Epithelial cell of umbilical artery (primary cell): ENCODE data around the gene DLAT. TPM values are rescaled to one million over a fixed set of nuclear protein-coding genes. Genes with fewer than 3 reads are reported as not detected.

Experiments used
- total RNA-seq: library from RNA; depleted of rRNA; stranded (reverse); fragments of >200 nt; gene quantifications from 2 replicates; pipeline ENCODE4 v1.2.3, GENCODE V29; 2014

The DLAT gene
- total RNA-seq, result 38.0 and 42.2 TPM in 2 replicates

GRCh38 chr11:112024773-112025678, at the start of gene DLAT:
DLAT (plus strand) TSS chr11:112025408; CDS start chr11:112025473, 65 bp downstream.

GRCh38 chr11:112073941-112074811, 49.0 kb downstream of the DLAT start, which contains the start of the genes NKAPD1 and PIH1D2:
NKAPD1 (plus strand) TSS chr11:112074299; CDS start chr11:112075575, 1,276 bp downstream.
PIH1D2 (minus strand) TSS chr11:112074017; CDS start chr11:112073174, 843 bp downstream.

GRCh38 chr11:112086422-112087191, 61.4 kb downstream of the DLAT start, which contains the start of the genes SDHD and TIMM8B:
SDHD (plus strand) TSS chr11:112086873; CDS start chr11:112086908, 35 bp downstream.
TIMM8B (minus strand) TSS chr11:112086756; CDS start chr11:112086723, 33 bp downstream.

Other genes with a start within 250 kb of the DLAT start
- 27.0 and 33.4 TPM in 2 replicates for gene ALG9, start 153.8 kb upstream of the DLAT start, total RNA-seq
- 2.6 and 3.8 TPM in 2 replicates for gene FDXACB1, start 146.2 kb upstream of the DLAT start, total RNA-seq
- 0.15 and 1.6 TPM in 2 replicates for gene CFAP68, start 145.9 kb upstream of the DLAT start, total RNA-seq
- gene CRYAB, start 113.6 kb upstream of the DLAT start, total RNA-seq, result not detected in 2 replicates
- not detected in 2 replicates for gene HSPB2, start 112.7 kb upstream of the DLAT start, total RNA-seq
- under 0.01 and 0.61 TPM in 2 replicates for gene C11orf52, start 106.5 kb upstream of the DLAT start, total RNA-seq
- gene DIXDC1, start 88.1 kb upstream of the DLAT start, total RNA-seq, result 26.4 and 30.5 TPM in 2 replicates
- 1.2 and 1.9 TPM in 2 replicates for gene PIH1D2, start 48.6 kb downstream of the DLAT start, total RNA-seq
- 23.1 and 24.7 TPM in 2 replicates for gene NKAPD1, start 48.9 kb downstream of the DLAT start, total RNA-seq
- gene TIMM8B, start 61.3 kb downstream of the DLAT start, total RNA-seq, result 40.9 and 70.5 TPM in 2 replicates
- gene SDHD, start 61.5 kb downstream of the DLAT start, total RNA-seq, result 121 and 189 TPM in 2 replicates
- gene IL18, start 138.7 kb downstream of the DLAT start, total RNA-seq, result not detected in 2 replicates
- 0.32 TPM in 1 of 2 replicates, not detected in the other for gene TEX12, start 142.0 kb downstream of the DLAT start, total RNA-seq
- gene BCO2, start 150.1 kb downstream of the DLAT start, total RNA-seq, result 0.61 and 0.65 TPM in 2 replicates
- gene PTS, start 201.0 kb downstream of the DLAT start, total RNA-seq, result 52.0 and 59.9 TPM in 2 replicates
- gene PLET1, start 235.5 kb downstream of the DLAT start, total RNA-seq, result not detected in 2 replicates